Fibroblast of pulmonary artery (primary cell): Measurements from ENCODE around the gene ZNF441.

Source experiments
- DNase-seq: peaks from one replicate; pipeline ENCODE4 v3.0.0-alpha.2; 2010; ENCODE audit warnings: low read depth
- H3K4me3 ChIP-seq: replicated peaks from 2 replicates; pipeline ENCODE4 v1.5.1; 2011; ENCODE audit warnings: low read depth, mild to moderate bottlenecking, control low read depth, low read length, moderate library complexity
- CTCF ChIP-seq: IDR thresholded peaks from 2 replicates; pipeline ENCODE4 v1.5.1; 2011; ENCODE audit warnings: mild to moderate bottlenecking, control low read depth, low read length, inconsistent platforms; ENCODE audit errors: missing control alignments

The ZNF441 gene

DNA sequence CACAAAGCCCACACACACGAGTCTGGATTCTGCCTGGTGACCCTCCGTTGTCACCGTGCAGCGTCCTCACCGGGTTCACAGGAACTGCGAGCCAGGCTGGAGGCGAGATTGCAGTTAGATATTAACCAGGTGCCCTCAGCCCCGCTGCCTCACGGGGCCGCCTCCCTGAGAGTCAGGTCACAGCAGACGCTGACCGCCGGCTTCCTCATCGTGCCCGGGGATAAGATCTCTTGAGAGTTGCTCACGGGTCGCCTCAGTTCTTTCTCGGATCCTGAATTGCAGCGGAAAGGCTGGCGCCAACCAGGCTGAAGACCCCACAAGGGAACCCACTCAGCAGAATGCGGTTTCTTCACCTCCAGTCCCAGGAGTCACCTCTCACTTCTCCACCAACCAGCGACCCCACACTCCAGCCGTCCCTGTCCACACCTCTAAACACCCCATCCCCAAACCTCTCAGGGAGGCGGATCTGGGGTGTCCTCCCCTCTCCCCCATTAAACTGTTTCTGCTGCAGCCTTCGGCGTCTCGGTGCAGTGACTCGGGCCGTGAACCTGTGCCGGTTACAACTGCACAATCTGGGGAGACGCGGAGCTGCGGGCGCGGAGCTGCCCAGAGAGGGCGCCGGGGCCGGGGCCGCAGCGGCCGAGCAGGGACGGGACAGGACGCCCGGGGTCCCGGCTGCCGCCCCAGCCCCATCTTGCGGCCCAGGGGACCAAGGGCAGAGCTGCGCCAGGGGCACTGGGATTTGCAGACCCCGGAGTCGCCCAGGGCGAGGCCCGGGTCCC, 28.6 kb upstream of the ZNF441 start:
- TF ChIP-seq CTCF, result no peak
- DNase-seq, result peak; percentile 22
- peak overlapping the region; percentile 88 for H3K4me3 ChIP-seq

DNA sequence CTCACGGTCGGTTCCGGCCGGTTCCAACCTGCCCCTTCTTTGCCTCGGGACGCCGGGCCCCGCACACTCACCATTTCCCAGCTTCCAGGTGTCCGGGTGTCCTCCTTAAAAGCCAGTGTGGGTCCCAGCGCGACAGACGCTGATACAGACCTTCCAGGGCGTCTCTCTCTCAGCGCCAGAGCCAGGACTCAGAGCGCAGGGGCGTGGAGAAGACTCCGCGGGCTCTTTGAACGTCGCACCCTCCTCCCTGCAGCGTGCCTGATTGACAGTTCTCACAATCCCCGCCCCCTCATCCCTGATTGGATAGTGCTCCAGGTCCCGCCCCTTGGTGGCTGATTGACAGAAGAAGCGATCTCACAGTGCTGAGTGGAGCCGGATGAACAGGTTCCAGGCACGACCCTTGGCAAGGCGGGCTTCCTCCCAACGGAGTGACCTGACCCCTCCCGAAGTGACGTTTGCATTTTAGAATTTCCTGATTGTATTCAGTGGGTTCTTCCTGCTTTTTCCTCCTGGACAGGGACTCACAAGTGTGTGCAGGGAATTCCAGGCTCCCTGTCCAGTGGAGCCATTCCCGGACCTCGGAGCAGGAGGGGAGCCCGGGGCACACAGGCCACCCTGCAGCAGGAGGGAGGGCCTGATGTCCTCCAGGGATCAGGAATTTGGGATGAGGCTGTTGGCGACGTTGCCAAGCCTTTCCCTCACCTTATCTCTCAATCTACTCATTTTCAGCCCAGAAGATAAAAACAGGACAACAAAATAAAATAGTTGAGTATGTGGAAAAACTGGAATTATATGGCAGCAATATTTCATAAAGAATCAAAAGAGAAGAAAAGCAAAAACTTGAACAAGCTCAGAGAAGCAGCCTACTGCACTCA, 27.8 kb upstream of the ZNF441 start, which contains the start of gene ZNF823:
Gene ZNF823 (minus strand): TSS at position 201 of the 875 bp plus-strand sequence. CDS start 127 bp downstream, at position 74.
- peak; percentile 98 for DNase-seq
- no peak for TF ChIP-seq CTCF
- H3K4me3 ChIP-seq, result peak within 1 kb of the TSS; percentile 88

GRCh38 chr19:11745869-11746268, 20.9 kb upstream of the ZNF441 start:
- DNase-seq, result no peak
- TF ChIP-seq CTCF, result no peak
- H3K4me3 ChIP-seq, result no peak overlapping the region

- no peak for DNase-seq
- no peak overlapping the region for H3K4me3 ChIP-seq
- no peak for TF ChIP-seq CTCF
These were observed 19.5 kb upstream of the ZNF441 start for GRCh38 chr19:11747277-11747676.

DNA sequence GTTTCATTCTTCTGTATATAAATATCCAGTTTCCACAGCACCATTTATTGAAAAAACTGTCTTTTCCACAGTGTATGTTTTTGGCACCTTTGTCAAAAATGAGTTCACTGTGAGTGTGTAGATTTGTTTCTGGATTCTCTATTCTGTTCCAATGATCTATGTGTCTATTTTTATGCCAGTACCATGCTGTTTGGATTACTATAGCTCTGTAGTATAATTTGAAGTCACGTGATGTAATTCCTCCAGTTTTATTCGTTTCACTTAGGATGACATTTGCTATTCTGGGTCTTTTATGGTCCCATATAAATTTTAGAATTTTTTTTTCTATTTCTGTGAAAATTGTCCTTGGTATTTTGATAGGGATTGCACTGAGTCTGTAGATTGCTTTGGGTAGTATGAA, 17.0 kb upstream of the ZNF441 start:
- no peak for TF ChIP-seq CTCF
- no peak for DNase-seq
- H3K4me3 ChIP-seq, result no peak overlapping the region

DNA sequence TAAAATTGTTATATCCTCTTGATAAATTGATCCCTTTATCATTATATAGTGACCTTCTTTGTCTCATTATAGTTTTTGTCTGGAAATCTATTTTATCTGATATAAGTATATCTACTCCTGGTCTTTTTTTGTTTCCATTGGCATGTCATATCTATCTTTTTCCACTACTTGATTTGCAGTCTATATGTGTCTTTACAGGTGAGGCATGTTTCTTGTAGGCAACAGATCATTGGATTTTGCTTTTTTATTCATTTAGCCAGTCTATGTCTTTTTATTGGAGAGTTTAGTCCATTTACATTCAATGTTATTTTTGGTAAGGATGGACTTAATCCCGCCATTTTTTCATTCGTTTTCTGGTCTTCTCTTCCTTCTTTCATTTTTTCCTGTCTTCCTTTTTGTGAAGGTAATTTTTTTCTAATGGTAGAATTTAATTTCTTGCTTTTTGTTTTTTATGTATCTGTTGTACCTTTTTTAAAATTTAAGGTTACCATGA, 14.5 kb upstream of the ZNF441 start:
- no peak for DNase-seq
- H3K4me3 ChIP-seq, result no peak overlapping the region
- TF ChIP-seq CTCF, result no peak
